K562 (cell line): Measurements from ENCODE around the gene ILF3. TPM values are rescaled to one million over a fixed set of nuclear protein-coding genes. Genes with fewer than 3 reads are reported as not detected.

Source experiments
- ATAC-seq: fragments of 200-7000 bp; cut with Tn5 transposase; 3 replicates; pipeline ENCODE4 v1.9.1; 2020; ENCODE audit warnings: moderate library complexity
- BruUV-seq: library from RNA; stranded (reverse); fragments of 400-500 nt; replicated peaks from 2 replicates; lab custom pipeline; 2021; lab: Mats Ljungman, UMichigan
- CTCF ChIA-PET: fragments of 300-600 bp; formaldehyde crosslinking; extraction: SDS; loops from one replicate; lab custom pipeline; 2021; ENCODE audit warnings: low intra/inter-chr PET ratio; lab: Yijun Ruan, JAX
- POLR2A ChIA-PET: fragments of 300-600, 350-650 bp; sonication (Branson Sonifier 250); formaldehyde crosslinking; extraction: SDS; loops from one replicate; lab custom pipeline; 2021; ENCODE audit warnings: antibody characterized with exemption, inconsistent platforms; lab: Yijun Ruan, JAX
- DNase-seq, 4 experiments: peaks; one replicate each; pipeline versions ENCODE4 v3.0.0 to v3.0.0-alpha.2; 2011 to 2018; ENCODE audit warnings: low spot score in 3 of 4, mixed read lengths in 3 of 4; ENCODE audit errors: extremely low read depth in 1 of 4
- FAIRE-seq: peaks from 2 replicates; lab custom pipeline; 2011; peaks lifted over from hg19 to GRCh38; lab: Jason Lieb, UNC
- H2AFZ ChIP-seq: 2 replicates; pipeline ENCODE4 v1.6.0; 2011; ENCODE audit warnings: low read depth, low read length, control low read depth, inconsistent platforms
- H3K27ac ChIP-seq: fragments of 200-600 bp; 3 replicates; pipeline ENCODE4 v1.8.0; 2011; ENCODE audit warnings: low read depth, mild to moderate bottlenecking, control low read depth, inconsistent platforms, low read length, moderate library complexity, mixed read lengths; ENCODE audit errors: extremely low read depth
- H3K27me3 ChIP-seq, 2 experiments: fragments of 300-600 bp in 1 of 2; 2 replicates in 1 of 2; 3 replicates in 1 of 2; pipeline versions ENCODE4 v1.6.0 to v1.8.0; 2011; ENCODE audit warnings: inconsistent platforms in 2 of 2, low read length in 2 of 2, mild to moderate bottlenecking in 1 of 2, mixed read lengths in 1 of 2, moderate library complexity in 1 of 2; ENCODE audit not compliant: control insufficient read depth in 2 of 2, insufficient read depth in 2 of 2
- H3K36me3 ChIP-seq: fragments of 300-600 bp; 3 replicates; pipeline ENCODE4 v1.8.0; 2011; ENCODE audit warnings: mild to moderate bottlenecking, low read length, inconsistent platforms; ENCODE audit not compliant: control insufficient read depth, insufficient read depth
- H3K4me1 ChIP-seq, 2 experiments: fragments of 200-600 bp in 1 of 2; replicated peaks in 1 of 2; 2 replicates in 1 of 2; 3 replicates in 1 of 2; pipeline versions ENCODE4 v1.5.1 to v1.8.0; 2011; ENCODE audit warnings: inconsistent platforms in 2 of 2, low read length in 2 of 2, mild to moderate bottlenecking in 1 of 2, mixed read lengths in 1 of 2, moderate library complexity in 1 of 2; ENCODE audit not compliant: control insufficient read depth in 2 of 2, insufficient read depth in 2 of 2
- H3K4me2 ChIP-seq: 2 replicates; pipeline ENCODE4 v1.6.1; 2011; ENCODE audit warnings: low read length, control low read depth, inconsistent platforms, mixed read lengths; ENCODE audit not compliant: insufficient read depth
- H3K4me3 ChIP-seq: fragments of 200-600 bp; sonication (generic), shearing (Covaris generic); 2 replicates; pipeline ENCODE4 v1.5.1; 2016; ENCODE audit warnings: control low read depth, inconsistent platforms
- H3K79me2 ChIP-seq: fragments of 200-600 bp; 3 replicates; pipeline ENCODE4 v1.8.0; 2011; ENCODE audit warnings: low read length, inconsistent platforms; ENCODE audit not compliant: control insufficient read depth, insufficient read depth
- H3K9ac ChIP-seq, 2 experiments: 2 replicates each; pipeline versions ENCODE4 v1.6.0 to v1.6.1; 2011; ENCODE audit warnings: low read depth in 2 of 2, low read length in 2 of 2, control low read depth in 1 of 2, inconsistent platforms in 1 of 2, mild to moderate bottlenecking in 1 of 2, mixed read lengths in 1 of 2; ENCODE audit not compliant: insufficient read depth in 1 of 2
- H3K9me1 ChIP-seq: one replicate; pipeline ENCODE4 v1.6.0; 2011; ENCODE audit warnings: inconsistent platforms, mild to moderate bottlenecking, low read length, moderate library complexity; ENCODE audit not compliant: control insufficient read depth, insufficient read depth
- H3K9me3 ChIP-seq: replicated peaks from 2 replicates; pipeline ENCODE4 v1.5.1; 2011; ENCODE audit warnings: low read depth, low read length, inconsistent platforms; ENCODE audit not compliant: control insufficient read depth, insufficient read depth
- H4K20me1 ChIP-seq: replicated peaks from 2 replicates; pipeline ENCODE4 v1.6.1; 2011; ENCODE audit warnings: low read length, inconsistent platforms, mixed read lengths; ENCODE audit not compliant: control insufficient read depth, insufficient read depth
- CREM ChIP-seq: IDR thresholded peaks from 2 replicates; pipeline ENCODE4 v1.6.1; 2014; ENCODE audit warnings: antibody characterized with exemption, low read depth
- ILK ChIP-seq: fragments of 450-650 bp; IDR thresholded peaks from 2 replicates; pipeline ENCODE4 v1.6.1; 2016; ENCODE audit warnings: missing genetic modification characterization, low read depth, mild to moderate bottlenecking, missing compliant biosample characterization, moderate library complexity, borderline replicate concordance
- MAFF ChIP-seq: IDR thresholded peaks from 2 replicates; pipeline ENCODE4 v1.6.1; 2012; ENCODE audit warnings: low read length, improper control_type of control experiment
- NFRKB ChIP-seq: fragments of 450-650 bp; IDR thresholded peaks from 2 replicates; pipeline ENCODE4 v1.6.1; 2016; ENCODE audit warnings: low read depth
- NR3C1 ChIP-seq: sonication (generic); formaldehyde crosslinking; IDR thresholded peaks from 2 replicates; pipeline ENCODE4 v1.8.1; 2022; ENCODE audit warnings: missing genetic modification reagents
- POLR2G ChIP-seq: fragments of 200-400 bp; formaldehyde crosslinking; IDR thresholded peaks from 2 replicates; pipeline ENCODE4 v1.6.1; 2017; ENCODE audit warnings: low read depth, mild to moderate bottlenecking, antibody characterized with exemption, low read length, moderate library complexity
- SAFB2 ChIP-seq: fragments of 200-400 bp; formaldehyde crosslinking; IDR thresholded peaks from 2 replicates; pipeline ENCODE4 v1.6.1; 2018; ENCODE audit warnings: borderline replicate concordance, low read length, low read depth, moderate library complexity; ENCODE audit not compliant: severe bottlenecking
- ZNF436 ChIP-seq: fragments of 250-450, 450-650 bp; sonication (Bioruptor Pico); formaldehyde crosslinking; IDR thresholded peaks from 2 replicates; pipeline ENCODE4 v1.7.0; 2020; ENCODE audit warnings: mild to moderate bottlenecking
- WGBS: fragments of 100-300 bp; shearing (Covaris generic); methylation state at CpG from one replicate; pipeline ENCODE4 v1.1.6; 2016; ENCODE audit warnings: low coverage, mixed read lengths; ENCODE audit not compliant: insufficient coverage; ENCODE audit errors: missing lambda C conversion rate; 5-methylcytosine and 5-hydroxymethylcytosine counted together
- in situ Hi-C: fragments of 300-500 bp; cut with MboI; formaldehyde crosslinking; loops from 4 replicates; pipeline ENCODE4 v1.15.0; 2018; ENCODE audit warnings: inconsistent platforms, mixed read lengths
- intact Hi-C: fragments of 100-400 bp; cut with micrococcal nuclease; formaldehyde crosslinking; loops from 2 replicates; pipeline ENCODE4 v1.14.2; 2022
- polyA plus RNA-seq, 8 experiments: library from polyadenylated mRNA; depleted of rRNA in 4 of 8; stranded (reverse) in 5 of 8; unstranded in 3 of 8; fragments of >200 nt; fragmentation: Nextera tagmentation in 2 of 8; fragmentation: Illumina TruSeq in 1 of 8; extraction: Ambion mirVana in 2 of 8; extraction: Trizol in 1 of 8; gene quantifications; 2 replicates each; pipeline versions ENCODE4 v1.2.1 to v1.2.3, GENCODE V29; 2011 to 2014; ENCODE audit warnings: inconsistent platforms in 1 of 8, missing spikeins in 1 of 8
- total RNA-seq, 7 experiments: library from RNA; depleted of rRNA in 6 of 7; stranded (reverse); fragments of >200 nt in 6 of 7; fragmentation: Illumina TruSeq in 2 of 7; extraction: Trizol in 2 of 7; gene quantifications; 2 replicates each; pipeline versions ENCODE4 v1.2.1 to v1.2.3, GENCODE V29; 2011 to 2021; ENCODE audit warnings: low replicate concordance in 1 of 7
- TF ChIP-seq, protein P1 (sequence below): sonication (generic); formaldehyde crosslinking; IDR thresholded peaks from 2 replicates; pipeline ENCODE4 v1.8.0; 2023; ENCODE audit warnings: missing genetic modification reagents, mild to moderate bottlenecking, borderline replicate concordance

The ILF3 gene
- total and polyA plus RNA-seq, 9 of the 15 experiments (the other 6 are each of a cell fraction or from before 2014, with no cell fraction given), result 26.0 to 453 (median 175) TPM

DNA sequence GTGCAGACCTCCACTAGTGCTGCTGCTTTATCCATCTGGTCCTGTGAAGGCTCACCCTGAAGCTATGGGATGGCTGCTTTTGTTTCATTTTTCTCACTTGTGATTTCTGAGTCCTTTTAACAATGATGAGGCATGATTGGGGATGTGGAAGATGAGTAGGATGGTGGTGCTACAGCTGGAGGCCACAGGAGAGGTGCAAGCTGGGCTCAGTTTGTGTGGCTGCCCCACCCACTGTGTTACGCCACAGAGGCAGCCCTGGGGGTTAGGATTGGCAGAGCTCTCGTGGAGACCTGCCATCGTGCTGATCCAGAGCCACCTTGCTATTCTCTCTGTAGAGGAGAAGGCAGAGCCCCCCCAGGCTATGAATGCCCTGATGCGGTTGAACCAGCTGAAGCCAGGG lies 27.5 kb downstream of the ILF3 start:
- Histone ChIP-seq H3K27ac (no peak overlapping the region), H3K79me2 (peaks cover 28% of the 10 kb centered on the region), H3K9me1 (no peaks in the 10 kb centered on the region), H4K20me1 (peaks cover 11% of the 10 kb centered on the region; the same call in 1 of the 2 replicates), H2AFZ (no peak overlapping the region), H3K9me3 (no peaks in the 10 kb centered on the region), H3K4me1 (no peaks in the 10 kb centered on the region; a peak in 1 of 5 replicates), H3K4me2 (no peak overlapping the region), H3K27me3 (no peaks in the 10 kb centered on the region), H3K9ac (no peak overlapping the region), H3K36me3 (peaks cover 99% of the 10 kb centered on the region), H3K4me3 (no peak overlapping the region)
- in situ Hi-C loops, result no loop called here
- 98% methylated on average over 4 of the region's 4 CpGs for WGBS
- DNase-seq (no peak), FAIRE-seq (no peak), ATAC-seq (no peak)
- TF ChIP-seq CREM, result no peak
- TF ChIP-seq NR3C1 (CRISPR knock-in tag), result no peak
- BruUV-seq, result no TSS peak
- POLR2A ChIA-PET, result interaction anchor here (0.7 to 2.9 kb wide), 5 partner anchors 9 to 186 kb away, joined by 3 to 10 read pairs (median 4); no protein-coding TSS in a partner anchor
- CTCF ChIA-PET, result no interaction called here
- intact Hi-C loops, result no loop called here

DNA sequence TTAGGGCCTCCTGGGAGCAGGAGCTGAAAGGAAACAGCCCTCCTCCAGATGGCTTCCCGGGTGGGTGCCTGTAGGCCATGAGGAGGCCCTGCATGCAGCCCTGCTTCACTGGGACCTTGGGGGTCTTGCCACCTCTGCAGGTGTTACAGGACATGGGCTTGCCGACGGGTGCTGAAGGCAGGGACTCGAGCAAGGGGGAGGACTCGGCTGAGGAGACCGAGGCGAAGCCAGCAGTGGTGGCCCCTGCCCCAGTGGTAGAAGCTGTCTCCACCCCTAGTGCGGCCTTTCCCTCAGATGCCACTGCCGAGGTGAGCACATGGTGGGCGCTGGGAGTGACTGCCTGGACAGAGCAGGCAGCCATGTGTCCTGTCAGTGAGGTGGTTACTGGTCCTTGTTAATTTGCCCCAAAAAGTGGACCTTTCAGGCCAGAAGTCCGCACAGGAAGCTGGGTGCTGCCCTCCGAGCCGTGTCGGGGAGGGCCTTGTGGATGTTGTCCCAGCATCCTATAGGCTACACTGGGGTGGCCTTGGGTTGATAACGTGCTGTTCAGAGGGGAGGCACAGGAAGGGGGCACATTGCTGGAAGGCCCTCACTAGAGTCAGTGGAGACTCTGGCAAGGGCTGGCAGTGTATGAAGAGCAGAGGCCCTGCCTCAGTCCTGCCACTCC lies 28.4 kb downstream of the ILF3 start:
- DNase-seq, result no peak
- H3K9ac ChIP-seq, result peak overlapping the region in 1 of 2 experiments; percentile 17; a peak in 1 of 4 replicates
- H4K20me1 ChIP-seq, result peaks cover 11% of the 10 kb centered on the region; the same call in 1 of the 2 replicates
- peaks cover 21% of the 10 kb centered on the region for H3K79me2 ChIP-seq
- ChIA-PET CTCF (no interaction called here), POLR2A (interaction anchor here (0.6 to 2.9 kb wide), 5 partner anchors 10 to 246 kb away, joined by 3 to 13 read pairs (median 10); no protein-coding TSS in a partner anchor)
- H3K9me3 ChIP-seq, result no peaks in the 10 kb centered on the region
- no peak for FAIRE-seq
- ATAC-seq, result no peak
- peaks cover 0 to under 1% of the 10 kb centered on the region in 2 experiments; a peak in 1 of 5 replicates for H3K4me1 ChIP-seq
- intact Hi-C loops, result no loop called here
- no peaks in the 10 kb centered on the region for H3K27me3 ChIP-seq
- H3K36me3 ChIP-seq, result peaks cover 99% of the 10 kb centered on the region
- no peak overlapping the region for H3K27ac ChIP-seq
- no peak overlapping the region for H3K4me2 ChIP-seq
- in situ Hi-C loops, result no loop called here
- H3K4me3 ChIP-seq, result no peak overlapping the region
- 94% methylated on average over 12 of the region's 15 CpGs for WGBS
- no peak overlapping the region for H2AFZ ChIP-seq
- no TSS peak for BruUV-seq
- H3K9me1 ChIP-seq, result no peaks in the 10 kb centered on the region
- TF ChIP-seq NFRKB (no peak), POLR2G (peak; percentile 65; the same call in 1 of the 2 replicates), ILK (no peak), SAFB2 (no peak), ZNF436 (CRISPR knock-in tag) (no peak), MAFF (no peak)
- TF ChIP-seq, protein P1, sequence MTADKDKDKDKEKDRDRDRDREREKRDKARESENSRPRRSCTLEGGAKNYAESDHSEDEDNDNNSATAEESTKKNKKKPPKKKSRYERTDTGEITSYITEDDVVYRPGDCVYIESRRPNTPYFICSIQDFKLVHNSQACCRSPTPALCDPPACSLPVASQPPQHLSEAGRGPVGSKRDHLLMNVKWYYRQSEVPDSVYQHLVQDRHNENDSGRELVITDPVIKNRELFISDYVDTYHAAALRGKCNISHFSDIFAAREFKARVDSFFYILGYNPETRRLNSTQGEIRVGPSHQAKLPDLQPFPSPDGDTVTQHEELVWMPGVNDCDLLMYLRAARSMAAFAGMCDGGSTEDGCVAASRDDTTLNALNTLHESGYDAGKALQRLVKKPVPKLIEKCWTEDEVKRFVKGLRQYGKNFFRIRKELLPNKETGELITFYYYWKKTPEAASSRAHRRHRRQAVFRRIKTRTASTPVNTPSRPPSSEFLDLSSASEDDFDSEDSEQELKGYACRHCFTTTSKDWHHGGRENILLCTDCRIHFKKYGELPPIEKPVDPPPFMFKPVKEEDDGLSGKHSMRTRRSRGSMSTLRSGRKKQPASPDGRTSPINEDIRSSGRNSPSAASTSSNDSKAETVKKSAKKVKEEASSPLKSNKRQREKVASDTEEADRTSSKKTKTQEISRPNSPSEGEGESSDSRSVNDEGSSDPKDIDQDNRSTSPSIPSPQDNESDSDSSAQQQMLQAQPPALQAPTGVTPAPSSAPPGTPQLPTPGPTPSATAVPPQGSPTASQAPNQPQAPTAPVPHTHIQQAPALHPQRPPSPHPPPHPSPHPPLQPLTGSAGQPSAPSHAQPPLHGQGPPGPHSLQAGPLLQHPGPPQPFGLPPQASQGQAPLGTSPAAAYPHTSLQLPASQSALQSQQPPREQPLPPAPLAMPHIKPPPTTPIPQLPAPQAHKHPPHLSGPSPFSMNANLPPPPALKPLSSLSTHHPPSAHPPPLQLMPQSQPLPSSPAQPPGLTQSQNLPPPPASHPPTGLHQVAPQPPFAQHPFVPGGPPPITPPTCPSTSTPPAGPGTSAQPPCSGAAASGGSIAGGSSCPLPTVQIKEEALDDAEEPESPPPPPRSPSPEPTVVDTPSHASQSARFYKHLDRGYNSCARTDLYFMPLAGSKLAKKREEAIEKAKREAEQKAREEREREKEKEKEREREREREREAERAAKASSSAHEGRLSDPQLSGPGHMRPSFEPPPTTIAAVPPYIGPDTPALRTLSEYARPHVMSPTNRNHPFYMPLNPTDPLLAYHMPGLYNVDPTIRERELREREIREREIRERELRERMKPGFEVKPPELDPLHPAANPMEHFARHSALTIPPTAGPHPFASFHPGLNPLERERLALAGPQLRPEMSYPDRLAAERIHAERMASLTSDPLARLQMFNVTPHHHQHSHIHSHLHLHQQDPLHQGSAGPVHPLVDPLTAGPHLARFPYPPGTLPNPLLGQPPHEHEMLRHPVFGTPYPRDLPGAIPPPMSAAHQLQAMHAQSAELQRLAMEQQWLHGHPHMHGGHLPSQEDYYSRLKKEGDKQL, result no peak
